Regular cardiac myocyte (primary cell): ENCODE results near the gene AK3. TPM values are rescaled to one million over a fixed set of nuclear protein-coding genes. Genes with fewer than 3 reads are reported as not detected.

Source experiments
- total RNA-seq: library from RNA; depleted of rRNA; stranded (reverse); fragments of >200 nt; gene quantifications from 2 replicates; pipeline ENCODE4 v1.2.3, GENCODE V29; 2014

Gene AK3
- 41.4 and 97.5 TPM in 2 replicates for total RNA-seq

GRCh38 chr9:4740638-4741364, at the start of gene AK3:
AK3 (minus strand) TSS chr9:4741202; CDS start chr9:4741087, 115 bp downstream.

DNA sequence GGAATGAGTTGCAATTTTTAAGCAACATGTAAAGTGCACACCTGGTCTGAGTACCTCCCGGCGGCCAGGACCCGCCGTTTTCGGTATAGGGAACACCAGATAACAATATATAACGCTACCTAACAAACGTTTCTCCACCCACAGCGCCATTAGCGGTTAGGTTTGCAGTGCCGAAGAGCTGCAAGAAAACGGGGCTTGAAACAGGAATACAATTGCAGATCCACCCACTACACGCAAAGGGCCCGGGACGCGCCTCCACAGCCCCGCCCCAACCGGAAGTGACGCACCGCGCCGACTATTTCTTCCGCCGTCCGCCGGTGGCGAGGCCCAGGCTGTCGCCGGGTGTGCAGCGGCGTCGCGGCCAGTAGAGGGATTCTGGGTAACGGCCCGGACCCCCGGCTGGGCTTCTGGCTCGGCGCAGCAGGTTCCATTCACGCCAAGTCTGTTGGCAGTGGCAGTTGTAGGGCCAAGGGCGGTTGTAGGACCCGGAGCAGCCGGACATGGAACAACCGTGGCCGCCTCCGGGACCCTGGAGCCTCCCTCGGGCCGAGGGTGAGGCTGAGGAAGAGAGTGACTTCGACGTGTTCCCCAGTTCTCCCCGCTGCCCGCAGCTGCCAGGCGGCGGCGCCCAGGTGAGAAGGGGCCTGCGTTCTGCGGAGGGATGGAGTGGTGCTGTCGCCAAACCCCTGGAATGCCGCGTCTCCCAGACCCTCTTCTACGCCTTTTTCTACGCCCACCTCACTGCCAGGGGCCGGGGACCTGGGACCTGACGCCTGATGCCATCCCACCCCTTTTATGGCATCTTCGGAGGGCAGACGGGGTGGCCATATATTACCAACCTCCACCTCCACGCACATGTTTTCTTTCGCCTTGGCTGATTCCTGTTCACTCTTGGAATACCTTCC, 61.5 kb downstream of the AK3 start, which contains the start of gene CDC37L1:
TSS of gene CDC37L1 (plus strand) at position 302 of the 905 bp plus-strand sequence. CDS start at position 501, 199 bp downstream.

DNA sequence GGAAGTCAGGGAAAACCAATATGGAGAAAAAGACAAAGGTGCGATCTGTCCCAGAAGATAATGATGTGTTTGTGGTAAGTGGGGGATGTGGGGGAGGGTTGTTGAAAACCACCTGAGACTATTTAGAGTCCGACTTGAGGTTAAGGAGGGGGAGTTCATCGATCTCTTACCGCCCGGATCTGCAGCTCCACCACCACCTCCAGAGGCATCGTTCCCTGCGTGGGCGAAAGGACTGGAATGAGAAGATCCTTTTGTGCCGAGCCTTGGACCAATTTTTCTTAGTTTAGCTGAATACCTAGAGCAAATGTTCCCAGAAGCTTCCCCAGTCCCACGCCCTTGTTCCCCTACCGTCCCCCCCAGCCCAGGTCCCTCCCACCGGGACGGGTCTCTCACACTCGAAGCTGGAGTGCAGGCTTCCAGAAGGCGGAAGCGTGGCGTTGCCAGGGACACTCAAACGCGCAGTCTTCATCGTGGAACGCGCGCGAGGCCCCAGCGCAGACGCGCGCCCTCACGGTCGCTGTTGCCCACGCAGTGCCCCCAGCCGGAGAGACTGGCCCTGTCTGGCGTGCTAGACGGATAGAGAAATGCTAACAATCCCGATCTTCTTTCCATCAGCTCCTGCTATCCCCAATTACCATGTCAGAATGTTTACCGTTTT, 74.8 kb downstream of the AK3 start, which contains the start of gene SPATA6L:
TSS of gene SPATA6L (minus strand) at position 439 of the 658 bp plus-strand sequence. CDS start at position 209, 230 bp downstream.

GRCh38 chr9:4662108-4662988, 78.7 kb downstream of the AK3 start, which contains the start of gene PLPP6:
PLPP6 (plus strand) TSS chr9:4662294; CDS start chr9:4662376, 82 bp downstream.

Other genes with a start within 250 kb of the AK3 start
- gene PLPP6, start 78.9 kb downstream of the AK3 start, total RNA-seq = 4.6 and 5.6 TPM in 2 replicates
- 0.28 and 0.38 TPM in 2 replicates for gene SPATA6L, start 74.7 kb downstream of the AK3 start, total RNA-seq
- gene CDC37L1, start 61.6 kb downstream of the AK3 start, total RNA-seq = 29.9 and 38.9 TPM in 2 replicates
- gene RCL1, start 51.7 kb upstream of the AK3 start, total RNA-seq = 14.0 and 14.4 TPM in 2 replicates
- gene JAK2, start 244.1 kb upstream of the AK3 start, total RNA-seq = 12.1 and 13.5 TPM in 2 replicates